ENCODE data around the gene TMEM270. TPM values are rescaled to one million over a fixed set of nuclear protein-coding genes. Genes with fewer than 3 reads are reported as not detected.
A peak's percentile ranks its signal among the peaks of the same experiment; 100 is the strongest.

The TMEM270 gene
- total RNA-seq, 4 donors from 2014 or later: not detected

- intact Hi-C loops (cut with DNase I; ENCODE audit: low total_unique reads): loop anchor here (10.0 kb wide), 1 partner anchor 103 kb away; no protein-coding TSS in a partner anchor
- DNase-seq (ENCODE audit: low spot score in 2 of 2): no peak
- H3K4me3 ChIP-seq (ENCODE audit: low read depth, poor library complexity, severe bottlenecking): no peak overlapping the region
- no peak for TF ChIP-seq POLR2A (IDR thresholded peaks at IDR 0.05)
- TF ChIP-seq, protein P1, sequence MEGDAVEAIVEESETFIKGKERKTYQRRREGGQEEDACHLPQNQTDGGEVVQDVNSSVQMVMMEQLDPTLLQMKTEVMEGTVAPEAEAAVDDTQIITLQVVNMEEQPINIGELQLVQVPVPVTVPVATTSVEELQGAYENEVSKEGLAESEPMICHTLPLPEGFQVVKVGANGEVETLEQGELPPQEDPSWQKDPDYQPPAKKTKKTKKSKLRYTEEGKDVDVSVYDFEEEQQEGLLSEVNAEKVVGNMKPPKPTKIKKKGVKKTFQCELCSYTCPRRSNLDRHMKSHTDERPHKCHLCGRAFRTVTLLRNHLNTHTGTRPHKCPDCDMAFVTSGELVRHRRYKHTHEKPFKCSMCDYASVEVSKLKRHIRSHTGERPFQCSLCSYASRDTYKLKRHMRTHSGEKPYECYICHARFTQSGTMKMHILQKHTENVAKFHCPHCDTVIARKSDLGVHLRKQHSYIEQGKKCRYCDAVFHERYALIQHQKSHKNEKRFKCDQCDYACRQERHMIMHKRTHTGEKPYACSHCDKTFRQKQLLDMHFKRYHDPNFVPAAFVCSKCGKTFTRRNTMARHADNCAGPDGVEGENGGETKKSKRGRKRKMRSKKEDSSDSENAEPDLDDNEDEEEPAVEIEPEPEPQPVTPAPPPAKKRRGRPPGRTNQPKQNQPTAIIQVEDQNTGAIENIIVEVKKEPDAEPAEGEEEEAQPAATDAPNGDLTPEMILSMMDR (IDR thresholded peaks at IDR 0.05): no peak
- WGBS, 2 donors: 92 to 94% methylated on average over 12 of the region's 12 CpGs
These were observed 346 bp downstream of the TMEM270 start for GRCh38 chr7:73861305-73861704.

DNA sequence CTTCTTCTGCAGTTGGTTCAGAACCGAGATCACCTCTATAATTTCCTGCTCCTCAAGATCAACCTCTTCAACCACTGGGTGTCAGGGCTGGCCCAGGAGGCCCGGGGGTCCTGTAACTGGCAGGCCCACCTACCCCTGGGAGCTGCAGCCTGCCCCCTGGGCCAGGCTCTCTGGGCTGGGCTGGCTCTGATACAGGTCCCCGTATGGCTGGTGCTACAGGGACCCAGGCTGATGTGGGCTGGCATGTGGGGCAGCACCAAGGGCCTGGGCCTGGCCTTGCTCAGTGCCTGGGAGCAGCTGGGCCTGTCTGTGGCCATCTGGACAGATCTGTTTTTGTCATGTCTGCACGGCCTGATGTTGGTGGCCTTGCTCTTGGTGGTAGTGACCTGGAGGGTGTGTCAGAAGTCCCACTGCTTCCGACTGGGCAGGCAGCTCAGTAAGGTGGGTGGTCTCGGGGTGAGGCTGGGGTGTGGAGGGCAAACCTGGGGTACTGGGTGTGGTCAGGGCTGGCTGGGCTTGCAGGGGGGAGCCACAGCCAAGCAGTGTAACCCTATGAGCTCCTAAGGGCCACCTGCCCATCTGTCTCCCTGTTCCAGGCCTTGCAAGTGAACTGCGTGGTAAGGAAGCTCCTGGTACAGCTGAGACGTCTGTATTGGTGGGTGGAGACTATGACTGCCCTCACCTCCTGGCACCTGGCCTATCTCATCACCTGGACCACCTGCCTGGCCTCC is 4.2 kb downstream of the TMEM270 start:
- WGBS, 2 donors: 80 to 84% methylated on average over 5 to 8 of the region's 8 CpGs
- no peak overlapping the region for H3K4me3 ChIP-seq (ENCODE audit: low read depth, poor library complexity, severe bottlenecking)
- intact Hi-C loops (cut with DNase I; ENCODE audit: low total_unique reads): loop anchor here (5.0 to 10.0 kb wide), 2 partner anchors 100 to 162 kb away; partner anchors contain the start of gene ELN
- DNase-seq (ENCODE audit: low spot score in 2 of 2): no peak
- TF ChIP-seq, protein P1 (IDR thresholded peaks at IDR 0.05): no peak

DNA sequence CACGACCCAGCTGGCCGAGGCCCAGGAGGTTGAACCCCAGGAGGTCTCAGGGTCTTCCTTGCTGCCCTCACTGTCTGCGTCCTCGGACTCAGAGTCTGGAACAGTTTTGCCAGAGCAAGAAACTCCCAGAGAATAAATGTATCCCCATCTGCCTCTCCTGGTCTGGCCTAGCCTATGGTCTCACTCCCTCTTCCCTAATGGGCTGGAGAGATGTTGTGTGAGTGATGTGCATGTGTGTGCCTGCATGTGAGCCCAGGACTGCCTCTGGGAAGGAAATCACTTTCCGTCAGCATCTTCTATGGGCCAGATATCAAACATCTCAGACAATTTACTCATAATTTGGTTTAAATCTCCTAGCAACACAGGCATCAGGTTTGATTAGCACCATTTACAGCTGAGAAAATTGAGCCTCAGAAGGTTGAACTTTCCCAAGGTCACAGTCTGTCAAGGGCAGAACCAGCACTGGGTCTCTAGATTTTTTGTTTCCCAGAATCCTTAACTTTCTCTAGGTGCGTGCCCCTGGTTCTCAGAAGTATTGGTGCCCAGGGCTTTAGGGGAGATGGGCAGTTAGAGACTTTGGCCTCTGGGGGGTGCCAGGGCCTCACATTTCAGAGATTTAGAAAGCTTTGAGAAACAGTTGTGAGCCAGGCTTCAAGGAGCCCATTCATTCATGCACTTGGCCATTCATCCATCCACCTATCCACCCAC is 4.9 kb downstream of the TMEM270 start:
- TF ChIP-seq, protein P1 (IDR thresholded peaks at IDR 0.05): peak in 1 of 3 donors; percentile 43
- no peak for TF ChIP-seq POLR2A (IDR thresholded peaks at IDR 0.05)
- intact Hi-C loops (cut with DNase I; ENCODE audit: low total_unique reads): loop anchor here (5.0 to 10.0 kb wide), 2 partner anchors 99 to 161 kb away; partner anchors contain the start of gene ELN
- no peak overlapping the region for H3K4me3 ChIP-seq (ENCODE audit: low read depth, poor library complexity, severe bottlenecking)
- 73 to 74% methylated on average over 5 to 6 of the region's 6 CpGs for WGBS, 2 donors
- DNase-seq (ENCODE audit: low spot score in 2 of 2): no peak

DNA sequence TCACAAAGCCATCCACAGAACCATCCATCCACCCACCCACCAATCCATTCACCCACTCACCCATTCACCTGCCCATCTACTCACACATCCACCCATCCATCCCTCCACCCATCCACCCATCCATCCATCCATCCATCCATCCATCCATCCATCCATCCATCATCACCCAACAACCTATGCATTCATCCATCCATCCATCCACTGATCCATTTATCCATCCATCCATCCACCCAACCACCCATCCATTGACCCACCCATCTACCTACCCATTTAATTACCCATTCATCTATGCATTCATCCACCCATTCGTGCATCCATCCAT is 5.4 kb downstream of the TMEM270 start:
- 86 to 89% methylated on average over 1 of the region's 1 CpG for WGBS, 2 donors
- no peak for DNase-seq (ENCODE audit: low spot score in 2 of 2)
- TF ChIP-seq, protein P1 (IDR thresholded peaks at IDR 0.05): no peak
- TF ChIP-seq POLR2A (IDR thresholded peaks at IDR 0.05): no peak
- no peak overlapping the region for H3K4me3 ChIP-seq (ENCODE audit: low read depth, poor library complexity, severe bottlenecking)
- intact Hi-C loops (cut with DNase I; ENCODE audit: low total_unique reads): loop anchor here (5.0 to 10.0 kb wide), 2 partner anchors 98 to 161 kb away; partner anchors contain the start of gene ELN

- DNase-seq (ENCODE audit: low spot score in 2 of 2): no peak
- 60 to 72% methylated on average over 24 of the region's 24 CpGs for WGBS, 2 donors
- H3K4me3 ChIP-seq (ENCODE audit: low read depth, poor library complexity, severe bottlenecking): no peak overlapping the region
- no peak for TF ChIP-seq POLR2A (IDR thresholded peaks at IDR 0.05)
- intact Hi-C loops (cut with DNase I; ENCODE audit: low total_unique reads): loop anchor here (5.0 to 10.0 kb wide), 2 partner anchors 96 to 158 kb away; partner anchors contain the start of gene ELN
These were observed 8.2 kb downstream of the TMEM270 start for GRCh38 chr7:73869011-73869798.

Measured in lower leg skin (tissue), 4 donors.